C4-2B (cell line): ENCODE results near the gene PRR5L.

Source experiments
- H3K27ac ChIP-seq: fragments of 450-650 bp; 2 replicates; pipeline ENCODE4 v1.5.1; 2017
- CTCF ChIP-seq: fragments of 450-650 bp; conservative IDR thresholded peaks from 2 replicates; pipeline ENCODE4 v1.5.1; 2017; ENCODE audit warnings: mild to moderate bottlenecking
- ZFX ChIP-seq: fragments of 450-650 bp; IDR thresholded peaks from 2 replicates; pipeline ENCODE4 v1.6.1; 2017

Gene PRR5L, protein sequence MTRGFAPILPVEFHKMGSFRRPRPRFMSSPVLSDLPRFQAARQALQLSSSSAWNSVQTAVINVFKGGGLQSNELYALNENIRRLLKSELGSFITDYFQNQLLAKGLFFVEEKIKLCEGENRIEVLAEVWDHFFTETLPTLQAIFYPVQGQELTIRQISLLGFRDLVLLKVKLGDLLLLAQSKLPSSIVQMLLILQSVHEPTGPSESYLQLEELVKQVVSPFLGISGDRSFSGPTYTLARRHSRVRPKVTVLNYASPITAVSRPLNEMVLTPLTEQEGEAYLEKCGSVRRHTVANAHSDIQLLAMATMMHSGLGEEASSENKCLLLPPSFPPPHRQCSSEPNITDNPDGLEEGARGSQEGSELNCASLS

GRCh38 chr11:36295926-36296325, at the start of gene PRR5L:
TSS of gene PRR5L (plus strand) at chr11:36296288. CDS start at chr11:36401122, 104,834 bp downstream.
- no peak for TF ChIP-seq ZFX
- TF ChIP-seq CTCF: no peak
- no peak within 1 kb of the TSS for H3K27ac ChIP-seq

DNA sequence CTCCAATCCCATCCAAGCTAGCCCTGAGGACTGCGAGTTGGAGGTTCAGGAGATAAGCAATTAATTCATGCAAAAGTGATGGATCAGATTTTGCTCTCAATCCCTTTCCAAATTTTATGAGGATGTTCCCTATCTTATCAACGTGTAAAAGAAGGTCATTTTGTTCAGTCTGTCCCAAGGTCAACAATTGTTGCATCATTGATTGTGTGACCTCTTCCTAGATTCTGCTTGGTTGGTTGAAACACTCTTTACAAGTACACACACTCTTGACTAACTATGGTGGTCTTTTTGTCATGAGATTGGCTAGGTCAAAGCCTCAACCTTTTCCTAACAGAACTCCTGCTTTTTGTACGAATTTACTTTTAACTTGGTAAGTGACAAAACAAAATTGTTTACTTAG, 48.6 kb upstream of the PRR5L start:
- TF ChIP-seq ZFX (no peak), CTCF (no peak)

GRCh38 chr11:36248436-36248835, 47.7 kb upstream of the PRR5L start:
- no peak overlapping the region for H3K27ac ChIP-seq
- TF ChIP-seq ZFX: no peak
- no peak for TF ChIP-seq CTCF

More for the DNA sequence above, 48.6 kb upstream of the PRR5L start:
- no peak overlapping the region for H3K27ac ChIP-seq

- H3K27ac ChIP-seq: no peak overlapping the region
- no peak for TF ChIP-seq CTCF
- TF ChIP-seq ZFX: no peak
These were observed 46.8 kb upstream of the PRR5L start for GRCh38 chr11:36249246-36249645.

GRCh38 chr11:36251823-36252222, 44.3 kb upstream of the PRR5L start:
- no peak overlapping the region for H3K27ac ChIP-seq

DNA sequence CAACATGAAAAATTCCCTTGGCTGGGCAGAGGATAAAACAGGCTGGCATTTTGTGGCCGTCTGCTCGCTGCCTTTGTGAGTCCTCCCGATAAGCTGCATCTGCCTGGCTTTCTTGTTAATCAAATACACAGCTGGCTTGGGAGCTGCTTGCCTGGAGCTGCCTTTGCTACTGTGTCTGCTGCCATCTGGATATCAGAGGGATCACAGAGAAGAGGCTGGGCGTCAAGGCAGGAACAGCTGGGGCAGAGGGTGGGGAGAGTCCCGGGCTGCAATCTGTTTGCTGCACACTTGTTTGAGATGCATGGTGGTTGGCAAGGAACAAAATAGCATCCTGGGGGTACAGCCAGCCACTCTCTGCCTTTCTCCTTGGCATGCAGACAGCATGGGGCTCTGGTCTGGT, 42.9 kb upstream of the PRR5L start:
- no peak overlapping the region for H3K27ac ChIP-seq
- TF ChIP-seq ZFX (no peak), CTCF (no peak)

More at GRCh38 chr11:36251823-36252222, 44.3 kb upstream of the PRR5L start:
- TF ChIP-seq ZFX: no peak
- no peak for TF ChIP-seq CTCF

GRCh38 chr11:36254713-36255112, 41.4 kb upstream of the PRR5L start:
- TF ChIP-seq ZFX (no peak), CTCF (no peak)
- H3K27ac ChIP-seq: no peak overlapping the region
